K562 (cell line): Measurements from ENCODE around the gene PET100. TPM values are rescaled to one million over a fixed set of nuclear protein-coding genes. Genes with fewer than 3 reads are reported as not detected.

Experiments used
- DMBX1 ChIP-seq: fragments of 250-450 bp; sonication (Bioruptor Pico); IDR thresholded peaks from 2 replicates; pipeline ENCODE4 v1.8.0; 2022; ENCODE audit warnings: inconsistent platforms, mild to moderate bottlenecking, moderate library complexity, borderline replicate concordance
- SIN3A ChIP-seq, 2 experiments: fragments of 150-350 bp in 1 of 2; IDR thresholded peaks; 2 replicates each; pipeline ENCODE4 v1.6.1; 2011 to 2016; ENCODE audit warnings: borderline replicate concordance in 2 of 2, low read depth in 2 of 2, low read length in 2 of 2, mild to moderate bottlenecking in 2 of 2, moderate library complexity in 2 of 2; ENCODE audit not compliant: control insufficient read depth in 1 of 2
- THAP12 ChIP-seq: fragments of 250-450 bp; sonication (Bioruptor Pico); IDR thresholded peaks from 2 replicates; pipeline ENCODE4 v1.9.0; 2021; ENCODE audit warnings: mild to moderate bottlenecking, inconsistent platforms
- TSHZ1 ChIP-seq: fragments of 250-450 bp; sonication (Bioruptor Pico); IDR thresholded peaks from 2 replicates; pipeline ENCODE4 v1.4.0; 2020; ENCODE audit warnings: mild to moderate bottlenecking, moderate library complexity
- ZNF324 ChIP-seq: fragments of 250-450 bp; sonication (Bioruptor Pico); IDR thresholded peaks from 2 replicates; pipeline ENCODE4 v1.4.0; 2020; ENCODE audit warnings: mild to moderate bottlenecking
- ZNF592 ChIP-seq: fragments of 450-650 bp; IDR thresholded peaks from 2 replicates; pipeline ENCODE4 v1.6.1; 2017; ENCODE audit warnings: antibody characterized with exemption, mild to moderate bottlenecking
- polyA plus RNA-seq, 8 experiments: library from polyadenylated mRNA; depleted of rRNA in 4 of 8; stranded (reverse) in 5 of 8; unstranded in 3 of 8; fragments of >200 nt; fragmentation: Nextera tagmentation in 2 of 8; fragmentation: Illumina TruSeq in 1 of 8; extraction: Ambion mirVana in 2 of 8; extraction: Trizol in 1 of 8; gene quantifications; 2 replicates each; pipeline versions ENCODE4 v1.2.1 to v1.2.3, GENCODE V29; 2011 to 2014; ENCODE audit warnings: inconsistent platforms in 1 of 8, missing spikeins in 1 of 8
- total RNA-seq, 7 experiments: library from RNA; depleted of rRNA in 6 of 7; stranded (reverse); fragments of >200 nt in 6 of 7; fragmentation: Illumina TruSeq in 2 of 7; extraction: Trizol in 2 of 7; gene quantifications; 2 replicates each; pipeline versions ENCODE4 v1.2.1 to v1.2.3, GENCODE V29; 2011 to 2021; ENCODE audit warnings: low replicate concordance in 1 of 7

Gene PET100
- total and polyA plus RNA-seq, 9 of the 15 experiments (the other 6 are each of a cell fraction or from before 2014, with no cell fraction given), result 62.3 to 351 (median 98.3) TPM

- TF ChIP-seq DMBX1 (CRISPR knock-in tag) (no peak), ZNF324 (CRISPR knock-in tag) (no peak), THAP12 (no peak), SIN3A (IDR thresholded peaks at IDR 0.05; ENCODE audit: borderline replicate concordance in 2 of 2, control insufficient read depth in 1 of 2, low read depth in 2 of 2, low read length in 2 of 2) (no peak), ZNF592 (0 out of 2 replicates have a peak, but pooled peaks have one; percentile 4), TSHZ1 (CRISPR knock-in tag) (no peak)
- TF ChIP-seq, all 486 proteins: peak for 7
These were observed 6.7 kb downstream of the PET100 start (continued) for GRCh38 chr19:7636317-7636690.
